Activated T-helper 9 cell treated with anti-CD3 and anti-CD28 coated beads, Interleukin-2, amount 50 U/mL, for 16 hours (primary cell): ENCODE results near the gene TYROBP.
A peak's percentile ranks its signal among the peaks of the same experiment; 100 is the strongest.
"Not testable (repeated sequence)": the region's sequence is repeated elsewhere in the genome, so short reads cannot be mapped to it uniquely, and the experiment has no call there.

Experiments
- DNase-seq: peaks from one replicate; pipeline ENCODE4 v3.0.0-alpha.2; 2020; ENCODE audit warnings: low read depth

Gene TYROBP

DNA sequence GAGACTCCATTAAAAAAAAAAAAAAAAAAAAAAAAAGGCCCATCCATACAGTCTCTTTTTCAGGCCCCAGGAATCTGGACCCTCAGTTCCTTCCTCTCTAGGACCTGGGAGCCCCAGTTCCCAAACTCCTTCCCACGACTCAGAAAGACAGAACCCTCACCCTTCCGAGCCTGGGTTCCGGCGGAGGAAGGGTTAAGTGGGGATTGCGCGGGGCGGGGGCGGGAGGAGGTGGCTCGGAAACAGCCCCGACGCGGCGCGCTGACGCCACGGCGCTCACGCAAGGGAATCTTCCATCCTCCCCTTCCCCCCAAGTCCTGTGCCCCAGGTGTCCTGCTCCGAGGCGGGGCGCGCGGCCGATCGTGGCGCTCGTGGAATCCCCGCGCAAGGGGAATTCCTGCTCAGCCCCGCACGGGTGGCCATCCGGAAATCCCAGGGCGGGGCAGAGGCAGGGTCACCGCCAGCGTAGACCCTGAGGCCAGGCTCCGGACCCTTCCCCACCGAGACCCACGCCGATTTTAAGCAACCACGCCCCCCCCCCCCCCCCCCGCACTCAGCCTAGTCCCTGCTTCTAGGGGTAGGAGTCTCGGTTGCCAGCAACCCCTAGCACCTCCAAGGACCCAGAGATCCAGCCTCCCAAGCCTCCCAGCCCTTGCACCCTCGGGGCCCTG lies 8.4 kb downstream of the TYROBP start:
- DNase-seq = peak; percentile 88

DNA sequence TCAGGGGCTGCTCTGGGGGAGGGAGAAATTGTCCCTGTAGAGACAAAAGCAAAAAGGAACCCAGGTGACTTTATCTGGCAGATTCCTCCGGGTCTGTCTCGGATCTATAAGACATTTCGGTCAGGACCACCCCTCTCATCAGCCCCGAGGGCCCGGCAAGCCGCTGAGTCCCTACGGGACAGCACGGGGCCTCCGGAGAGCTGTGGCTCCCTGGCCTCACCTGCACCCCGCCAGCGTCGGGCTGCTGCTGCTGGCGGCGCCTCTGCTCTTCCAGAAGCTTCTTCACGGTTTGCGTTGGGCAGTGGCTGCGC lies 9.6 kb downstream of the TYROBP start:
- no peak for DNase-seq

DNA sequence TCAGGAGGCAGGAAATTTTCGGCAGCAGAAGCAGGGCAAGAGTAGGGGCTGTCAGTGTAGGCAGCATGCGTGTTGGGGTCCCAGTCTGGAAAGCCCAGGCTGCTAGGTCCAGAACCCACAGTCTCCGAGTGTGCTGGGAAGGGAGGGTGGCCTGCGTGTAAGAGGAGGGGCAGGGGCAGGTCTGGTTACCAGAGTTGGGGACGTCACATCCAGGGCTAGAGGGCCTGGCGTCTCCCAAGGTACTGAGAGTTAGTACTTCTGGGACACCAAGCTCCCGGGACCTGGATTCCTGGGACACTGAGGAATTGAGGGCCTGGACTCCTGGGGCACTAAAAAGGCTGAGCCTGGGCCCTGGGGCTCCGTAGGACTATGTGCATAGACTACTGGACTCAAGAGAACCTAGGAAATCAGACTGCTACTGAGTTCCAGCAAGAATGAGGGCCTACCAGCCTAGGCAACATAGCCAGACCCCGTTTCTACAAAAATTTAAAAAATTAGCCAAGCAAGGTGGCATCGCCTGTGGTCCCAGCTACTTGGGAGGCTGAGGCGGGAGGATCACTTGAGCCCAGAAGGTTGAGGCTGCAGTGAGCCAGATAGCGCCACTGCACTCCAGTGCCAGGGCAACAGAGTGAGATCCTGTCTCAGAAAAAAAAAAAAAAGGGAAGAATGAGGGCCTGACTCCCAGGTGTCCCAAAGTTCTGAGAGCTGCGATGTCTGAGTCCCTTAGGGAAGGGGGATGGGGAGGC lies 10.2 kb downstream of the TYROBP start:
- DNase-seq = no peak

DNA sequence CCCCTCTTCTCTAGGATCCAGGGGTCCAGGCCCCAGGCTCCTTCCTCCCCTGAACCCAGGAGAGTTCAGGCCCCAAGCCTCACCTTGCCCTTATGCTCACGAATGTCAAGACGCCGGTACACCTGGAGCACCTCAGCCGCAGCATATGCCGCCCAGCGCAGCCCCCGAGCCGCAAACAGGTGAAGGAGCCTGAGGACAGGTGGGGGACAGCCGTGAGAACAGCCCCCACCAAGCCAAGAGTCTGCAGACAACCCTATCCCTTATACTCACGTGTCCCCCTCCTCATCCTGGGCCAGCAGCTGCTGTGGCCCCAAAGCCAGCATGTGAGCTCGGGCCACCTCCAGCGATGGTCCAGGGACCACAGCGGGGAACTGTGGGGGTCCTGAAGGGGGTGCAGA lies 11.5 kb downstream of the TYROBP start:
- no peak for DNase-seq

DNA sequence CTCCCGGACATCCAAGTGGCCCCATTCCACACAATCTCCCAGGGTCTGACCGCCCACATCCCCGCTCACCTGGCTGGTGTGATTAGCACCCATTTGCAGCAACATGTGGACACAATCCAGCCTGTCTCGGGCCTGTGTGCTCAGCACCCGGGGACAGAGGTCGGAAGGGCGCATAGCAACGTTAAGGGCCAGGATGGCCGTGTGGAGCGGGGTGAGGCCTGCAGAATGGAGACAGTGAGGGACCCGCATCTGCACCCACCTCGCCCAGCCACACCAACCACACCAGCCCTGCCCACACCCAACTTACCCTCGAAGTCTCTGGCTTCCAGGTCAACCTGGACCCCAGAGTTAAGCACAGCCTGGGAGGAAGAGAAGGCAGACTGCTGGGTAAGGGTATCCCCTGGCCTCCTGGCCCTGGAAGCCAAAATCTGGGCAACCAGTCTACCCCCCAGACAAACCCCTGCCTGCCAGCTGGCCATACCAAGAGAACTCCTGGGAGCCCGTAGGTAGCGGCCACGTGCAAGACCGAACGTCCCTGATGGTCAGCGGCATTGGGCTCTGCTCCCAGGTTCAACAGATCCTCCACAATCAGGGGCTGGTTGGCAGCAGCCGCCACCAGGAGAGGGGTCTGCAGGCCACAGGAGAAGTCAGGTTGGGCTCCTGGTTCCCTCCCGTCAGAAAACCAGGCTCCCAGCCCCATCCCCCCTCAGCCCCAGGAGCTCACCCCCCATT lies 12.0 kb downstream of the TYROBP start:
- no peak for DNase-seq

DNA sequence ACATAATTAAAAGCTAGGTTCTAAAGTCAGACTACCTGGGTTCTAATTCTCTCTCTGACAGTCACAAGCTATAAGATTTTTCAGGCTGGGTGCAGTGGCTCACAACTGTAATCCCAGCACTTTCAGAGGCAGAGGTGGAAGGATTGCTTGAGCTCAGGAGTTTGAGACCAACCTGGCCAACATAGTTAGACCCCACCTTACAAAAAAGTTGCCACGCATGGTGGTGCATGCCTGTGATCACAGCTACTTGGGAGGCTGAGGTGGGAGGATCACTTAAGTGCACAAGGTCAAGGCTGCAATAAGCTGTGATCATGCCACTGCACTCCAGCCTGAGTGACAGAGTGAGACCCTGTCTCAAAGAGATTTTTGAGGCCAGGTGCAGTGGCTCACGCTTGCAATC lies 13.8 kb downstream of the TYROBP start:
- no peak for DNase-seq

- not testable (repeated sequence) for DNase-seq
Observed at GRCh38 chr19:35891819-35892218, 16.3 kb downstream of the TYROBP start.

- DNase-seq = no peak
Observed at GRCh38 chr19:35890113-35890650, 17.9 kb downstream of the TYROBP start.

DNA sequence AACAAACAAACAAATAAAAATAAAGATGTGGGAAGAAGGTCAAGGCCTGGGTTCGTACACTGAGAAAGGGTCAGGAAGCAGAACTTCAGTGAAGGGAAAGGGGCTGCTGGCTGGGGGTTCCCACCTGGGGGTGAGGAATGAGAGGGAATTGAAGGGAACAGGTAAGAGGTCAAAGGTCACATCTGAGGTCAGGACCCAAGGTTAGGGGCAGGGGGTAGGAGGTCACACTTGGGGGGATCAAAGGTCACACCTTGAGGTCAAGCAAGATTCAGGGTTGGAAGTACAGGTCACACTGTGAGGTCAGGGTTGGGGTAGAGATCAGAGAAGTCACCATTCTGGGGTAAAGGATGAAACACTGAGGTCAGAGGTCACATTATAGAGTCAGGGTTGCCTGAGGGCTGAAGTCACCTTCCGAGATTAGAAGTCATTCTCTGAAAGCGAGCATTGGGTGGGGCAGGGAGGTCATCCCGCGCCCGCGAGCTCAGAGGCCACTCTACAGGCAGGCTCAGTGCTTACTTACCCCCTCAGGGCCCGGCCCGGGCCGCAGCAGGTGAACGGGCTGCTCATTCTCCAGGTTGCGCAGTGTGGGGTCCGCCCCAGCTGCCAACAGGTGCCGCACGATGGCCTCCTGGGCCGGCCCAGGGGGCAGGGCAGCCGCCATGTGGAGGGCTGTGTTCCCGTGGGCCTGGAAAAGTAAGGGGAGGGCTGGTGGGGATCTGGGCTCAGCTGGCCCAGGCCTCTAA lies 18.6 kb downstream of the TYROBP start:
- DNase-seq = no peak

GRCh38 chr19:35888398-35888797 lies 19.7 kb downstream of the TYROBP start:
- no peak for DNase-seq

DNA sequence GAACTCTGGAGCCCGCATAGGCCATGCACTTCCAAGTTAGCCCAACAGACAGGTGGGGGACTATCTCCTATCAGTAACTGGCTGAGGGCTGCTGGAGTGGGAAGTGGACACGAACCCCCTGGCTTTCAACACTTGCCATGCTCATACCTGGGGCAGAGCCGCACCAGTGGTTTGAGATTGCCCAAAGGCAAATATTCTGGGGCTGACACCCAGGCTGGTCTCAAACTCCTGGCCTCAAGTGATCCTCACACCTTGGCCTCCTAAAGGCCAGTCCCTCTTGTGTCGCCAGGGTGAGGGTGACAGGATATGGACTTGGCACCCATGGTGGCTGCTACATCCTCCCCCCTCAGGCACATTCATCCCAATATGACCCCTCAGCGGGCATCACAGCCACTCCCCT lies 20.9 kb downstream of the TYROBP start:
- no peak for DNase-seq

DNA sequence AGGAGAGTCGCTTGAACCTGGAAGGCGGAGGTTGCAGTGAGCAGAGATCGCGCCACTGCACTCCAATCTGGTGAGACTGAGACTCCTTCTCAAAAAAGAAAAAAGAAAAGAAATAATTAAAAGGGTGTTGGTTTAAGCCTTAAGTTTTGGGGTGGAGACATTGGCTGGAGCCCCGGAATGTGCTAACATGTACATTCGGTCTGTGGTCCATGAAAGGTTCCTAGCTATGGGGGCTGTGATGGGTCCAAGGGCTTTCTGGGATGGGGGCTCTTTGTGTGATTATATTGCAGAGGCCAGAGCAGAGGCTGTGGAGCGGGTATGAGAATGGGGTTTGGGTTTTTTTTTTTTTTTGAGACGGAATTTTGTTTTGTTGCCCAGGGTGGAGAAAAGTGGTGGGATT lies 22.2 kb downstream of the TYROBP start:
- DNase-seq = no peak

- no peak for DNase-seq
Observed at GRCh38 chr19:35885225-35885738, 22.8 kb downstream of the TYROBP start.

GRCh38 chr19:35883882-35884281 lies 24.2 kb downstream of the TYROBP start:
- DNase-seq = no peak

GRCh38 chr19:35882114-35882832 lies 25.8 kb downstream of the TYROBP start:
- no peak for DNase-seq

DNA sequence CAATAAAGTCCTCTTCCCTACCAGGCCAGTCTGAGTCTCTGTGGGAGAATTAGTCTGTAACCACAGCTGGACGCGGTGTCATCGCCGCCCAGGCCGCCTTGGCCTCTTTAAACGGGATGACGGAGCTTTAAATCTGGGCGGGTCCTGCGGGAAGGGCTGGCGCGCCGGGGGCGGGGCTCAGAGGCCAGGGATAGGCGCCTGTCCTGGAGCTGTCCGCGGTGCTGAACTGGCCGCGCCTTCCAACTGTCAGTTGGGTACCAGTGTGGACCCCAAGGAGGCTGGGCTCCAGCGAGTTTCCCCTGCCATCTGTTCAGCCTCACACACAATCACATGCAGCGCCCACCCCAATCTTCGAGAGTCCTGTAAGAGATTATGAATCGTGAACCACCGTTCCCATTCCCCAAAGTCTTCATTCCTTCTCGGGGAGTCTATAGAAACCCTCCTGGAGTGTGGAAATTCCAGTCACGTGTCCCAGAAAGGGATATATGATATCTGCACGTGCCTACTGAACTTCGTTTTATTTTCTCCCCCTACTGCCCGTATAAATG lies 28.3 kb downstream of the TYROBP start:
- DNase-seq = peak; percentile 55

GRCh38 chr19:35879068-35879467 lies 29.0 kb downstream of the TYROBP start:
- no peak for DNase-seq

DNA sequence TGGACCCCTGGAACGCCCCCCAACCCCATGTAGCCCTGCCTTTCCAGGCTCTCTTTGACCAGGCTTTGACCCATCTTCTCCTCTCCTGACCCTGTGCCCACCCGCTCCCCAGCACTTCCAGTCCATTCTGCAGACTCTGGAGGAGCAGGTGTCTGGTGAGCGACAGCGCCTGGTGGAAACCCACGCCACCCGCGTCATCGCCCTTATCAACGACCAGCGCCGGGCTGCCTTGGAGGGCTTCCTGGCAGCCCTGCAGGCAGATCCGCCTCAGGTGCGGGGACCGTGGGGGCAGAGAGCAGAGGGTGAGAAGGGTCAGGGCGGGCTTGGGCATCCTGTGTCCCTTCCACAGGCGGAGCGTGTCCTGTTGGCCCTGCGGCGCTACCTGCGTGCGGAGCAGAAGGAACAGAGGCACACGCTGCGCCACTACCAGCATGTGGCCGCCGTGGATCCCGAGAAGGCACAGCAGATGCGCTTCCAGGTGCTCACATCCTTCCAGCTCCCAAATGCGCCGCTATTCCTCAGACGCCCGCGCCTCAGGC lies 33.6 kb downstream of the TYROBP start:
- no peak for DNase-seq

- no peak for DNase-seq
Observed at GRCh38 chr19:35872180-35872579, 35.9 kb downstream of the TYROBP start.

DNA sequence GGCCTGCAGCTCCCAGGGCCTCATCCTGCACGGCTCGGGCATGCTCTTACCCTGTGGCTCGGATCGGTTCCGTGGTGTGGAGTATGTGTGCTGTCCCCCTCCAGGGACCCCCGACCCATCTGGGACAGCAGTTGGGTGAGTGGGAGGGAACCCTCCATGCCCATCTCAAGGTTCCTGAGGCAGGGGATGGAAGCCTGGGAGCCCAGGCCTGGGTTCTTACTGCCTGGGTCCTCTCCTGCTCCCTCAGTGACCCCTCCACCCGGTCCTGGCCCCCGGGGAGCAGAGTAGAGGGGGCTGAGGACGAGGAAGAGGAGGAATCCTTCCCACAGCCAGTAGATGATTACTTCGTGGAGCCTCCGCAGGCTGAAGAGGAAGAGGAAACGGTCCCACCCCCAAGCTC lies 36.5 kb downstream of the TYROBP start:
- no peak for DNase-seq

DNA sequence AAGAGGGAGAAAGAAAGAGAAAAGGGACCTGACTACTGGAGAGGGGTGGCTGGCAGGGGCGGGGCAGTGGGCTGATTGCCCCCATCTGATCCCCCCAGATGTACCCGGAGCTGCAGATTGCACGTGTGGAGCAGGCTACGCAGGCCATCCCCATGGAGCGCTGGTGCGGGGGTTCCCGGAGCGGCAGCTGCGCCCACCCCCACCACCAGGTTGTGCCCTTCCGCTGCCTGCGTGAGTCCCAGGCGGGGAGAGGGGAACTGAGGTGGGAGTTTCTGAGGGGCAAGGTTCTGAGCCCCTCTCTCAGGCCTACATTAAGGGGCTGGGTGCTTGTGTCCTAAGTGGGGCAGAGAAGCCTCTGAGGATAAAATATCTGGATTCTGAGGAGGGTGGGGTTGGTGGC lies 37.3 kb downstream of the TYROBP start:
- no peak for DNase-seq
